ENCODE data around the gene STRN4.

DNA sequence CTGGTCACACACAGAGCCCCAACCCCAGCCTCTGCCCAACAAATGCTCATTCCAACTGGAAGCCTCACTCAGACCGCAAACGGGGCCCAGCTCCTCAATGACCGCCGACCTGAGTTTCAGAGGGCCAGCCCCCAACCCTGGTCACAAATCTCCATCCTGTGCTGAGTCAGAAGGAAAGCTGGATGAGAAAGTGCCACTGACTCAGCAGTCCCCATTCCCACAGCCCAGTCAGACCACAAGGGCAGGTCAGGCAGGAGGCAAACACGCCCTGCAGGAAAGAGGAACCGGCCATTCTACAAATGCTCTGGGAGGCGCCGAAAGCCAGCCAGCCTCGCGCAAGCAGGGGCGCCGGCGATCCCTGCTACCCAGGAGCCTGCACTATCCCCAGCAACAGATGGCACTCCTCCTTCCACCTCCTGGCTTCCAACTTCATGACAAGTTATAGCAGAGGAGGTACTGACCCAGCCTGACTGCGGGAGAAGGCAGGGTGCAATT lies 15.2 kb downstream of the STRN4 start:
- TF ChIP-seq CTCF (IDR thresholded peaks at IDR 0.05; ENCODE audit: poor library complexity, severe bottlenecking) (no peak), RAD21 (conservative IDR thresholded peaks at IDR 0.05) (no peak), EP300 (conservative IDR thresholded peaks at IDR 0.05; ENCODE audit: poor library complexity, severe bottlenecking) (no peak), POLR2AphosphoS5 (IDR thresholded peaks at IDR 0.05) (no peak), EZH2 (IDR thresholded peaks at IDR 0.05; ENCODE audit: borderline replicate concordance, insufficient read depth, low read length, poor library complexity, severe bottlenecking) (no peak), REST (IDR thresholded peaks at IDR 0.05; ENCODE audit: borderline replicate concordance) (no peak), SMC3 (conservative IDR thresholded peaks at IDR 0.05; ENCODE audit: poor library complexity) (no peak), TAF1 (IDR thresholded peaks at IDR 0.05; ENCODE audit: low read depth) (no peak)

Measured in neural cell (in vitro differentiated cells).